Sigmoid colon (tissue), 4 donors: ENCODE data around the gene BBX.

Source experiments
- CTCF ChIP-seq, 4 experiments: fragments of 450-650 bp in 3 of 4; fragments of 200-600 bp in 1 of 4; IDR thresholded peaks; one replicate each; pipeline ENCODE4 v1.5.1; 2016 to 2019; ENCODE audit warnings: antibody characterized with exemption in 4 of 4, mild to moderate bottlenecking in 3 of 4, moderate library complexity in 2 of 4
- EP300 ChIP-seq, 4 donors: sonication (generic); formaldehyde crosslinking; IDR thresholded peaks; one replicate each; pipeline ENCODE4 v1.6.1; 2017; ENCODE audit warnings: antibody characterized with exemption in 4 of 4
- POLR2A ChIP-seq, 2 donors: fragments of 450-650 bp; IDR thresholded peaks; one replicate each; pipeline ENCODE4 v1.6.1; 2016; ENCODE audit warnings: antibody characterized with exemption in 2 of 2, mild to moderate bottlenecking in 2 of 2, moderate library complexity in 2 of 2
- POLR2AphosphoS5 ChIP-seq, 4 donors: sonication (generic); formaldehyde crosslinking; IDR thresholded peaks; one replicate each; pipeline ENCODE4 v1.6.1; 2017; ENCODE audit warnings: antibody characterized with exemption in 4 of 4

- TF ChIP-seq POLR2A (IDR thresholded peaks at IDR 0.05) (no peak), EP300 (IDR thresholded peaks at IDR 0.05) (no peak), POLR2AphosphoS5 (IDR thresholded peaks at IDR 0.05) (no peak), CTCF (IDR thresholded peaks at IDR 0.05) (no peak)
Measured at GRCh38 chr3:107661447-107662123, 138.8 kb downstream of the BBX start.
